NCI-H187 treated with DMSO at 0.1 percent for 48 hours (cell line): ENCODE data around the gene BCOR.

ENCODE experiments used
- DNase-seq: peaks from one replicate; lab custom pipeline; 2025; lab: John Stamatoyannopoulos, UW

Gene BCOR

GRCh38 chrX:40098264-40099054, 701 bp upstream of the BCOR start:
- DNase-seq, result no peak

- no peak for DNase-seq
Observed at GRCh38 chrX:40097141-40097503, 636 bp downstream of the BCOR start.

GRCh38 chrX:40096395-40097091, 1.2 kb downstream of the BCOR start:
- no peak for DNase-seq

DNA sequence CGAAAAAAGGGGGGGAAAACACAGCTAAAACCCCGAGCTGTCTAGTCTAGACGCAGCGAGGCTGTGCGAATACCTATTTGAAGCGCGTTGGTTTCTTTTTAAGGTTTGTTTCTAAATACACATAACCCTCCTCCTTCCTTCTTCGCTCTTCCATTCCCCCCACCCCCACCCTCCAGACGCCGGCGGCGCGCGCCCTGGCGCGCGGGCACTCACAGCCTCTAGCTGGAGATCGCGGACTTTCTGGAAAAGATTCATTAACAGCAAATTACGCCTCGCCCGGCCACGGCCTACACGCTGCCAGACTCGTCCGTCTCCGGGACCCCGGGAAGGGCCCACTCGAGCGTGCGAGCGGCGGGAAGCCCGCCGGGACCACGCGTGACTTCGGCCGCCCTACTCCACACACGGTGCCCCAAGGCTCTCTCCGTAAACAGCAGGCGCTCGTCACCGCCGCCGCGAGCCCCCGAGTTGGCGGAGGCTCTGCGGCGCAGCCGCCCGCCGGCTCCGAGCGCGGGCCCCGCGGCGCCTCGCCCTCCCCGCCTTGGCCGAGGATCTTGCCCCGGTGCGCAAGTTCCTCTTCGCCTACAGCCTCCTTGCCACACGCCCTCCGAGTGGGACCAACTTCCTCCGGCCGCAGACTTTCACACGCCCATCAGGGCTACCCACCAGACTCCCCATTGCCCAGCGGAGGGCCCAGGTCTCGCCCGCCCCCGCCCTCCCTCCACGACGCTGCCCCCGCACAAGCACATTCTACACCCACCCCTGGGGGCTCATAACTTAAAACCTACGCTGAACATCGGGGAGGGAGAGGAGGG, 2.0 kb downstream of the BCOR start:
- no peak for DNase-seq

- no peak for DNase-seq
Observed at GRCh38 chrX:40094900-40095582, 2.7 kb downstream of the BCOR start.

GRCh38 chrX:40094041-40094899, 3.5 kb downstream of the BCOR start:
- DNase-seq, result no peak

DNA sequence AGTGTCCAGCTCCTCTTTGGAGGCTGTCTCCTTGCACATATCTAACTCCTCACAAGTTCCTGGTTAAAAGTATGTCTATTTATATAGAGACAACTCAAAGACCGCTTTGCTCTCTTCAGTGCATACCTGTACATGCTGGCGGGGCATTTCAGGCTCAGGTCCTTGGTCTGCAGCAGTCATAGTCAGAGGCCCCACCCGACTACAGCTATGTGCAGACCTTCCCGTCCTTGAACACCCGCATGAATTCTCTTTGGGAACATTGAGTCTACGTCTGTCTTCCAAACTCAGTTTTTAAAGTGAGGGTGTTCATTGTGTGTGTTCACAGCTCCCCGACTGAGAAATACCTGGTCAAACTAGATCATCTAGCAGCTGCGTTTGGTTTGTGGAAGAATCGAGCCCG, 4.2 kb downstream of the BCOR start:
- DNase-seq, result no peak

DNA sequence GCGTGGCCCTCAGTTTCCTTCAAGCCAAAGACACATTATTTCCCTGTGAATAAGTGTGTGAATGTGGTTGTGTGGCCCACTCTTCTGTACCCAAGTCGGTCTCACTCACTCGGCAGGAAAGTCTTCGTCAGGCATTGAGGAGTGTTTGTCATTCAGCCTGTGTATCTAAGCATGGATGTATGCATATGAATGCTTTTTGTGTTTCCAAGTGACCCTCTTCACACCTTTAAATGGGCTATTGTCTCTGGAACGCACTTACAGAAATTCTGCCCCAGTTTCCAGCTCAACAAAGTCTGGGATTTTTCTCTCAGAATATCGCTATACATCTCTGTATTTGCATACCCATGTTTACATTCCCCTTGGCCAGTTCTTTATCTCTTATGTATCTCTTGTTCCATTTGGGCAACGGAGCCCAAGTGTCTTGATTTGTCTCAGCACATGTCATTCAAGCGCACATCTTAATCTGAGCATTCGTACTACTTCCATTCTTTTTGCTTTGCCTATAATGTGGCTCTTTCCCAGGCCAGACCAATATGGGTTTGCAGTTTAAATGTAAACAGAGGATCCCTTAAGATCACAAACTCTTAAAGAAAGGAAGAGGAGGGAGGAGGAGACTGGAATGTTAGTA, 4.8 kb downstream of the BCOR start:
- no peak for DNase-seq

- no peak for DNase-seq
Observed at GRCh38 chrX:40091691-40092421, 5.9 kb downstream of the BCOR start.

DNA sequence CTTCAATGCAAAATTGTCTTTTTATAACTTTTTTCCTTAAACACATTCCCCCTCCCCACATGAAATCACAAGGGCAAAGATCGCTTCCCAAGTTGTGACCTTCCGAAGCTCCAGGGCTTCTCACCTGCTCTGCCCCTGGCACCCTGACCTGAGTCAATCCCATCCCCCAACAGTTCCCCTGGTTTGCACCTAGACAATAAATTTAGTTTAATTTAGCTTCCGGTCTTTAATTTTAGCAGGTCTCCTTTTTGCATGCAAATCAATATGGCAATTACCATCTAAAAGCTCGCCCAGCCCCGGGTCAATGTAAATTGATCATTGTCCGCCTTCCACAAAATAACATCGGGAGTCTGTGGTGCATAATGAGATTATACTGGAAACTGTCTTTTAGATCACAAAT, 6.8 kb downstream of the BCOR start:
- no peak for DNase-seq

DNA sequence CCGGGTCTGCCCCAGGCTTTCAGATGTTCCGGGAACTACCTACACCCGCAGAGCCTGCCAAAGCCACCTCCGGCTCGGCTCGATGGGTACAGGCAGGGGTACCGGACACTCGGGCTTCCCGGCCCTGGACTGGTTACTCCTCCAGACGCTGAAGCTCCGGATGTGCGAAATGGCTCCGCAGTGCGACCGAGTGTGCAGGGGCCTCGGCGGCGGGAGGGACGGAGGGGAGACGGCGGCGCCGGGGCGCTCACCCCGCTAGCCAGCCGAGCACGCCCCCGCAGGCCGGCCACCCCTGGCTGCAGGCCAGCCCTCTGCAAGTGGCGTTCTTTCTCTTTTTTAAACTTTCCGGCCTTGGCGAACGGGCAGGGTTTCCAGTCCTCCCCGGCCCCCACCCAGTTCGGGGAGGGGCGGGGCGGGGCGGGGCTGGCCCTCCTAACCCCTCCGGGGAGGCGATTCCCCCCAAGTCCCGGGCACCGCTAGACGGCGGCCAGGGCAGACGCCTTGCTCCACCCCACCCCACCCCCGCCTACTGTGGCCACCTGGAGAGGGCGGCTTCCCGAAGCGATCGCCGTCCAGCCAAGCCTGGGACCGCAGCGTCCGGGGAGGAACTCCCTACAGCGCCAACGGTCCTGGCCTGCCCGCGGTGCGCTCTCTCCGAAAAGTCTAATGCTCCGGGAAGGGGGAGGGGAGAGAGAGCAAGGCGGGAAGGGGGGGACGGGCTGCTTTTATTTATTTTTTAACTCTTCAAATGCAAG, 7.5 kb downstream of the BCOR start:
- no peak for DNase-seq

DNA sequence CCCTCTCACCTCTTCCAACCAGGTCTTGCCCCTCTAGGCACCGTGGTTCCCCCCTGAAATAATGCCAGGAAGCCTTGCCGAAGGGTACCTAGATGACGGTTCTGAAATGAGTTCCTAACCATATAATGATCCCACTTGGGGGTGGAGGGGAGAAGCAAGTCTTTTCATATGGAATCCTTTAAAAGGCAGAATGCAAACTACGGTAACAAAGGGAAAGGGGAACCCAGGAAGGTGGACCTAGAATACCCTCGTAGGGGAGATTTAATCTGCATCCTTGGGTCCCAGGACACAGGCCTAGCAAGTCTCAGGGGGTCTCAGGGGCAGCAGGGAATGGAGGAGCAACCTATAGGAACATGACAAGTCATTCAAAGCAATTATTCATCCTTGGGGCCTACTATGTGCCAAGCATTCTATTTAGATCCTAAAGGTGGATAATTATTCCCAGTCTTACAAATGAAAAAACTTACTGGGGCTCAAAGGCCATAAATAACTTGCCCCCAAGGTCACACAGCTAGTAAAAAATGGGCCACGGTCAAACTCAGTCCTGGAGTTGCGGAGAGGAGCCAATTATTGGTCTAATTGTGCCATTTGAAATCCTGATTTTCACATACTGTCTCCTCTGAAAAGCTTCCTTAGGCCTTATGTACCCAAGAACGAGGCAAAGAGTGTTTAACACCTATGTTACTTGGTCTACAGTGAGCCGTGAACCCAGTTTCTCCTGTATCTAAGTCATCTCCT, 8.8 kb downstream of the BCOR start:
- DNase-seq, result no peak

- DNase-seq, result no peak
Observed at GRCh38 chrX:40088299-40088625, 9.5 kb downstream of the BCOR start.

DNA sequence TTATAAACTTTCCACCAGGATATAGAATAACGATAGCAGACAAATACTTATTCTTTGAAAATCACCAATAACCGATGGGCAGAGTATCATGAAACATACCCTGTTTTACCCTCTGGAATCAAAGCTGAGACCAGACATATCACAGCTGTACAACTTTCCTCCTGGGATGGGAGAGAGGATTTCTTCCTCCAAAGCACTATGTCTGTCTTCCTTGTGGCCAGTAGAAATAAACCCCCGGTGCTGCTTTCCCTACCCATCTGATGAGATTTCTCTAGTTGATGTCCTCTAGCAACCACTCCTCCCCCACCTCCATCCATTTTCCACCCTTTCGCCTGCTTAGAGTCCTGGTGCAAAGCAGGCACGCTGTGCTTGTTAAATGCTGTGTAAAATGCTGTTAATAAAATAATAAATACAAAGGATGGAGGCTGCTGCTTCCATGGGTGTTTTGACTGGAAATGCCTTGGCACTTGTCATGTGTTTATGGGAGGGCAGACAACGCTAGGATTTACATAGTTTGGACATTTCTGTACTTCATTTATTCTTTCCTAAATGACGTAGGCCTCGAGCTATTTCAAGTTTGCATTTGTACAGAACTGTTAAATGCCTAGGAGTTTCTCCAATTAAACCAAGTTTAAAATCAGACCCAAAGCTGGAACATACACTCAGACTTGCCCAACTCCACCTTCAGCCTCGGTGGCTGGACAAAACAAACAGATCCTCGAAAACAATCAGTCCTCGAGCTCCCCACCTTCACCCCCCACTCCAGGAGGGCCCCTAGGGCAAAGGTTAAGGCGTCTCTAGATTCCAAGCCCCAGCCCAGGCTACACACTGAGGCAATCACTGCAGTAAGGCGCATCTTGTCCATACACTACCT, 10.1 kb downstream of the BCOR start:
- DNase-seq, result no peak

DNA sequence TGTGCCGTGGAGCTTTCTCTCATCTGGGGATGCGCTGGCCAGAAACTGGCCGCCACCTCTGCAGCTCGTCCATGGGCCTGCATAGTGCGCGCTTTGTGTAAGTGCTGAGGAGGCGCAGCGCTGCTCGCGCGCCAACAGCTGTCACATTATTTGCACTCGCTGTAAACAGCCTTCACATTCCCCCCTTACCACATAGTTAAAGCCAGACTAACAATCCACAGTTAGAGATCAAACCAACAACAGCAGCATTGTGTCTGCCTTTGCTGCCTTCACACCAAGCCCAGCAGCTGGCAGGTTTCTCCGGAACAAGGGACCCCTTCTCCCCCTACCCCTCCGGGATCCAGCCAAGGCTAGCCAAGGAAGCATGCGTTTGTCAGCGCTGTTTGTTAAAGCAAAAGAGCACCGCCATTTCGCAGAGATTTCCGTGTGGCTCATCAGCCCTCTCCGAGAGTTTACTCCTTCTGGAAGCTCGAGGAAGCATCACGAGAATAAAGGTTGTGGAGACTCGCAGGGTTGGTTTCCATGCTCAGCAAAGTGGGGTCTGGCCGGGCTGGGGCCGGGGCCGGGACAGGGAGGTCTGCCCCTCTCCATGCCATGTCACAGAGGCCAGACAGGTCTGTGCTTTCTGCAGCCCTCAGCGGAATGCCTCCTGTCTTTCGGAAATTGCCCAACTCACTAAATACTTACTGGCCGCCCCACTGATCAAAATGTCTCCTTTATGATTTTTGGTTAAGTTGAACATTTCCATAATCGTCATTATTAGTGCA, 11.0 kb downstream of the BCOR start:
- DNase-seq, result no peak

GRCh38 chrX:40085714-40086113, 12.0 kb downstream of the BCOR start:
- no peak for DNase-seq

DNA sequence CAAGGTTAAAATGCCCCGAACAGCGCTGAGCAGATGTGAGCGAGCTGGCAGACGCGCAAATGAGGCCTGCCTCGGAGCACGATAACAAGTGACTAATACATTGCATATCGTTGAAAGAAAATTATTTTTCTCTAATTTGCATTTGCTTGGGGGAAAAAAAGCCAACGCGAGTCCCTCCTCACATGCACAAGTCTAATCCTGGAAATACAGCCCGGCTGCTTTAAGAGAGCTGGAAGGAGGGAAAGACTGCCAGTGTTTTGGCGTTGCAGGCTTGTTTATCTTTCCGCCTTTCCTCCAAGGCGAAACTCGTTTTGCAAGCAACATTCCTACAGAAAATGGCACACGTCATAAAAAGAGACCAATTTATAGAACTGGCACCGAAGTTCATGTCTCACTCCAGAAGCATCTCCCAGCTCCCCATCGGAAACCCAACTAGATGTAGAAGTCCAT, 12.6 kb downstream of the BCOR start:
- DNase-seq, result no peak
